ENCODE results near the gene FBL.

The FBL gene

DNA sequence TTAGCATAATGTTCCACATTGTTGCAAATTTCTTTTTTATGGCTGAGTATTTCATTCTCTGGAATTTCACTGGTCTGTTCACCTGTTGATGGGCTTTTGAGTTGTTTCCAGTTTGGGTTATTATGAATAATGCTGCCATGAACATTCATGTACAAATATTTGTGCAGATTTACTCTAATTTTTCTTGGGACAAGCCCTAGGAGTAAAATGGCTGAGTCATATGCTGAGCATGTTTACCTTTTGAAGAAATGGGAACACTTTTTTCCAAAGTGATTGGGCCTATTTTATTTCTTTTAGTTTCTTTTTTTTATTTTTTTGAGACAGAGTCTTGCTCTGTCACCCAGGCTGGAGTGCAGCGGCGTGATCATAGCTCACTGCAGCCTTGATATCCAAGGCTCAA is 4.7 kb upstream of the FBL start:
- peaks cover 3% of the 10 kb centered on the region; the same call in 1 of the 2 replicates for H3K79me2 ChIP-seq (ENCODE audit: insufficient read depth, low read depth)
- no peak overlapping the region for H2AFZ ChIP-seq (ENCODE audit: low read depth)
- no peak overlapping the region for H3K9ac ChIP-seq
- H3K4me2 ChIP-seq: no peak overlapping the region
- no peak overlapping the region for H3K27ac ChIP-seq
- H3K27me3 ChIP-seq (ENCODE audit: insufficient read depth, low read depth): no peaks in the 10 kb centered on the region
- H3K4me1 ChIP-seq (ENCODE audit: low read depth, poor library complexity, severe bottlenecking): peaks cover 6% of the 10 kb centered on the region
- no peaks in the 10 kb centered on the region for H4K20me1 ChIP-seq (ENCODE audit: insufficient read depth)
- TF ChIP-seq, protein P1, sequence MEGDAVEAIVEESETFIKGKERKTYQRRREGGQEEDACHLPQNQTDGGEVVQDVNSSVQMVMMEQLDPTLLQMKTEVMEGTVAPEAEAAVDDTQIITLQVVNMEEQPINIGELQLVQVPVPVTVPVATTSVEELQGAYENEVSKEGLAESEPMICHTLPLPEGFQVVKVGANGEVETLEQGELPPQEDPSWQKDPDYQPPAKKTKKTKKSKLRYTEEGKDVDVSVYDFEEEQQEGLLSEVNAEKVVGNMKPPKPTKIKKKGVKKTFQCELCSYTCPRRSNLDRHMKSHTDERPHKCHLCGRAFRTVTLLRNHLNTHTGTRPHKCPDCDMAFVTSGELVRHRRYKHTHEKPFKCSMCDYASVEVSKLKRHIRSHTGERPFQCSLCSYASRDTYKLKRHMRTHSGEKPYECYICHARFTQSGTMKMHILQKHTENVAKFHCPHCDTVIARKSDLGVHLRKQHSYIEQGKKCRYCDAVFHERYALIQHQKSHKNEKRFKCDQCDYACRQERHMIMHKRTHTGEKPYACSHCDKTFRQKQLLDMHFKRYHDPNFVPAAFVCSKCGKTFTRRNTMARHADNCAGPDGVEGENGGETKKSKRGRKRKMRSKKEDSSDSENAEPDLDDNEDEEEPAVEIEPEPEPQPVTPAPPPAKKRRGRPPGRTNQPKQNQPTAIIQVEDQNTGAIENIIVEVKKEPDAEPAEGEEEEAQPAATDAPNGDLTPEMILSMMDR (conservative IDR thresholded peaks at IDR 0.05; ENCODE audit: low read depth, low read length): no peak
- no peaks in the 10 kb centered on the region for H3K36me3 ChIP-seq (ENCODE audit: insufficient read depth)
- H3K4me3 ChIP-seq (IDR thresholded peaks at IDR 0.05; ENCODE audit: insufficient read depth, low read depth, low read length): no peak overlapping the region

DNA sequence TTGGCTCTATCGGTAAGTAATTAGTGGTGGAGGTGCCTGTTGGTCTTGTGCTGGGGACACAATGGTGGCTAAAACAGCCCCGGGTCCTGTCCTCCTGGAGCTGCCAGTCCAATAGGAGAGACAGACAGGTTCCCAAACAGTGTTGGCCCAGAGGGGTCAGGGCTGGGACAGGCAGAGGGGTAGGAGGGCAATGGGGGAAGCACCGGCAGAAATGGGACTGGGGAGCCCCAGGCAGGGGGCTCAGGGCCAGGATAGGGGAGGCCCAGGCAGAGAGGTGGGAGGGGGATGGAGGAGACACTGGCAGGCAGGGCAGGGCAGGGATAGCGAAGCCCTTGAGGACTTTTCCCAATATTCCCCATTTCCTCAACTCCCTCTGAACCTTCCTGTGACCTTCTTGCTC is 2.2 kb upstream of the FBL start:
- peaks cover 8% of the 10 kb centered on the region; the same call in 1 of the 2 replicates for H4K20me1 ChIP-seq (ENCODE audit: insufficient read depth)
- TF ChIP-seq, protein P1 (conservative IDR thresholded peaks at IDR 0.05; ENCODE audit: low read depth, low read length): no peak
- H3K27ac ChIP-seq: no peak overlapping the region
- H3K36me3 ChIP-seq (ENCODE audit: insufficient read depth): no peaks in the 10 kb centered on the region
- H3K79me2 ChIP-seq (ENCODE audit: insufficient read depth, low read depth): peaks cover 28% of the 10 kb centered on the region
- H2AFZ ChIP-seq (ENCODE audit: low read depth): no peak overlapping the region
- H3K9ac ChIP-seq: no peak overlapping the region
- no peak overlapping the region for H3K4me2 ChIP-seq
- peaks cover 11% of the 10 kb centered on the region for H3K4me1 ChIP-seq (ENCODE audit: low read depth, poor library complexity, severe bottlenecking)
- H3K4me3 ChIP-seq (IDR thresholded peaks at IDR 0.05; ENCODE audit: insufficient read depth, low read depth, low read length): no peak overlapping the region
- no peaks in the 10 kb centered on the region for H3K27me3 ChIP-seq (ENCODE audit: insufficient read depth, low read depth)

DNA sequence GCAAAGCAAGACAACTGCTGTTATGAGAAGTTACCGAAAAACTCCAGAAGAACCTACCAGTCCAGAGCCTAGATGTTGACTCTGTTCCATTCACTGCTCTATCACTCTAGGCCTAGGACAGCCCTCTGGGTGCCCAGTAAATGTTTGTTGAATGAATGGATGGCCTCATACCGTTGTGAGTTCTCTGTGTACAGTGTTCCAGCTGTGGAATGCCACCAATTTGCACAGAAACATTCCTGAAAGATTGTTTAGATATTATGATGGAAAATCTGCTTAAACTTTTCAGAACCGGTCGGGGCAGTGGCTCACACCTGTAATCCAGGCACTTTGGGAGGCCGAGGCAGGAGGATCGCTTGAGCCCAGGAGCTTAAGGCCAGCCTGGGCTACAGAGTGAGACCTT is 1.3 kb upstream of the FBL start:
- TF ChIP-seq, protein P1 (conservative IDR thresholded peaks at IDR 0.05; ENCODE audit: low read depth, low read length): no peak
- no peak overlapping the region; the same call in 1 of the 2 replicates for H2AFZ ChIP-seq (ENCODE audit: low read depth)
- H3K79me2 ChIP-seq (ENCODE audit: insufficient read depth, low read depth): peaks cover 37% of the 10 kb centered on the region
- peaks cover 19% of the 10 kb centered on the region for H3K4me1 ChIP-seq (ENCODE audit: low read depth, poor library complexity, severe bottlenecking)
- H3K9ac ChIP-seq: no peak overlapping the region
- H3K4me2 ChIP-seq: no peak overlapping the region
- no peak overlapping the region for H3K27ac ChIP-seq
- H3K4me3 ChIP-seq (IDR thresholded peaks at IDR 0.05; ENCODE audit: insufficient read depth, low read depth, low read length): no peak overlapping the region
- no peaks in the 10 kb centered on the region for H3K27me3 ChIP-seq (ENCODE audit: insufficient read depth, low read depth)
- peaks cover 16% of the 10 kb centered on the region for H4K20me1 ChIP-seq (ENCODE audit: insufficient read depth)
- H3K36me3 ChIP-seq (ENCODE audit: insufficient read depth): no peaks in the 10 kb centered on the region

DNA sequence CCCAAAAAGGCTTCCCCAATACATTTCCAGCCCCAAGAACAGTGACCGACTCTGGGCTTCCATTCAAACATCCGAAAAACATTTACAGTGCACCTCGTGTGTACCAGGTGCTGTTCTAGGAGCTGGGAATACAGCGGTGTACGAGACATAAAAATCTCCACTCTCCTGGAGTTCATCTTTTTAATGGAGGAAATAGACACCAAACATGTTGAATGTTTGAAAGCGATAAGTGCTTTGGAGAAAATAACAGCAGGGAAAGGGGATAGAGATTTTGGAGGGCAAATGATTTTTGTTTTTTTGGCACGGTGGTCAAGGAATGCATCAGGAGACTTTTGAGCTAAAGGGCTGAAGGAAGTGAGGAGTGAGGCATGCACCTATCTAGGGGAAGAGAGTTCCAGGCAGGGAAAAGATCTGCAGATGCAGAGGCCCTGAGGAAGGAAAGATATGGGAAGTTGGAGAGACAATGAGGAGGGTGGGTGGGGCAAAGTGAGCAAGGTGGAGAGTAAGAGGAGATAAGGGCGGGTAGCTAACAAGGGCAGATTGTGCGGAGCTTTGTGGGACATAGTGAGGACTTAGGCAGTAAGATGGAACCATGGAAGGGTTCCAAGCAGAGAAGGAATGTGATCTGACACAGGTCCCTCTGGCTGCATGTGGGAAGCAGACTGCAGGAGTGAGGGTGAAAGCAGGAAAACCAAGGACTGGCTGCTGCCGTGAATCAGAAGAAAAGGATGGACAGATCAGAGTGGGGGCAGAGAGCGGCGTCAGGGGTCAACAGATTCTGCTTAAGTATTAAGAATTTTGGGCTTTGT is 703 bp upstream of the FBL start:
- Histone ChIP-seq H3K79me2 (ENCODE audit: insufficient read depth, low read depth) (peaks cover 43% of the 10 kb centered on the region), H3K4me1 (ENCODE audit: low read depth, poor library complexity, severe bottlenecking) (peaks cover 26% of the 10 kb centered on the region), H4K20me1 (ENCODE audit: insufficient read depth) (peaks cover 21% of the 10 kb centered on the region), H3K27ac (peak overlapping the region; percentile 73; the same call in 1 of the 2 replicates), H3K4me3 (IDR thresholded peaks at IDR 0.05; ENCODE audit: insufficient read depth, low read depth, low read length) (no peak overlapping the region), H3K27me3 (ENCODE audit: insufficient read depth, low read depth) (no peaks in the 10 kb centered on the region), H3K9ac (peak overlapping the region; percentile 95; the same call in 1 of the 2 replicates), H3K36me3 (ENCODE audit: insufficient read depth) (no peaks in the 10 kb centered on the region), H3K4me2 (peak overlapping the region; percentile 78), H2AFZ (ENCODE audit: low read depth) (peak overlapping the region; percentile 90)
- TF ChIP-seq, protein P1 (conservative IDR thresholded peaks at IDR 0.05; ENCODE audit: low read depth, low read length): no peak
